PC-3 (cell line): Measurements from ENCODE around the gene MKNK1.

Source experiments
- EZH2 ChIP-seq: fragments of 300-600 bp; sonication (generic); IDR thresholded peaks from one replicate; pipeline ENCODE4 v1.6.1; 2017; ENCODE audit warnings: antibody characterized with exemption, mild to moderate bottlenecking, low read length; ENCODE audit not compliant: unreplicated experiment
- EZH2phosphoT487 ChIP-seq: fragments of 300-600 bp; sonication (generic); IDR thresholded peaks from 2 replicates; pipeline ENCODE4 v1.6.1; 2018; ENCODE audit warnings: mild to moderate bottlenecking, antibody characterized with exemption, low read length, borderline replicate concordance
- TF ChIP-seq, protein P1 (sequence below): fragments of 300-600 bp; sonication (generic); conservative IDR thresholded peaks from 2 replicates; pipeline ENCODE4 v1.5.1; 2017; ENCODE audit warnings: antibody characterized with exemption, low read depth, mild to moderate bottlenecking, low read length

DNA sequence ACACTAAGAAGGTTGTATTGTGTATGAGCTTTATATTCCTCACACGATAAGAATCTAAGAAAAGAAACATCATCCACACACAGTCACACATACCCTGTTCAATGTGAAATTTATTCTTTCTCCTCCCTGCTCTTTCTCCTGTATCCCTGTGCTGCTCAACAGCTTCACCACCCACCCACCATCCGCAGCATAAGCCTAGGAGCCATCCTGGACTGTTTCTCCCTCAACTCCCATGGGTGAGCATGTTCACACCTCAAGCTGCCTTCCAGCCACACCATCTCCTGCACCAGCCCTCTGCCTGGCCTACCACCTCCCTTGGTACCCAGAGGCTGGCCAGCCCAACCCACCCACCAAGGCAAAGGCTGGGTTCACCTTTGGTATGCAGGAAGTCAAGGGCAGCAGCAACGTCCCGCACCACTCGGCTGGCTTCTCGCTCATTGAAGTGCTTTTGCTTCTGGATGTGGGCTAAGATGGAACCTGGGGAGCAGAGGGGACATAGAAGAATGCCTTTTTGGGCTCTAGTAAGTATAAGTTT is 32.3 kb downstream of the MKNK1 start:
- no peak for TF ChIP-seq EZH2
- TF ChIP-seq, protein P1, sequence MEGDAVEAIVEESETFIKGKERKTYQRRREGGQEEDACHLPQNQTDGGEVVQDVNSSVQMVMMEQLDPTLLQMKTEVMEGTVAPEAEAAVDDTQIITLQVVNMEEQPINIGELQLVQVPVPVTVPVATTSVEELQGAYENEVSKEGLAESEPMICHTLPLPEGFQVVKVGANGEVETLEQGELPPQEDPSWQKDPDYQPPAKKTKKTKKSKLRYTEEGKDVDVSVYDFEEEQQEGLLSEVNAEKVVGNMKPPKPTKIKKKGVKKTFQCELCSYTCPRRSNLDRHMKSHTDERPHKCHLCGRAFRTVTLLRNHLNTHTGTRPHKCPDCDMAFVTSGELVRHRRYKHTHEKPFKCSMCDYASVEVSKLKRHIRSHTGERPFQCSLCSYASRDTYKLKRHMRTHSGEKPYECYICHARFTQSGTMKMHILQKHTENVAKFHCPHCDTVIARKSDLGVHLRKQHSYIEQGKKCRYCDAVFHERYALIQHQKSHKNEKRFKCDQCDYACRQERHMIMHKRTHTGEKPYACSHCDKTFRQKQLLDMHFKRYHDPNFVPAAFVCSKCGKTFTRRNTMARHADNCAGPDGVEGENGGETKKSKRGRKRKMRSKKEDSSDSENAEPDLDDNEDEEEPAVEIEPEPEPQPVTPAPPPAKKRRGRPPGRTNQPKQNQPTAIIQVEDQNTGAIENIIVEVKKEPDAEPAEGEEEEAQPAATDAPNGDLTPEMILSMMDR: no peak
- TF ChIP-seq EZH2phosphoT487: no peak
